ENCODE results near the gene CNTNAP5.

CNTNAP5 gene

DNA sequence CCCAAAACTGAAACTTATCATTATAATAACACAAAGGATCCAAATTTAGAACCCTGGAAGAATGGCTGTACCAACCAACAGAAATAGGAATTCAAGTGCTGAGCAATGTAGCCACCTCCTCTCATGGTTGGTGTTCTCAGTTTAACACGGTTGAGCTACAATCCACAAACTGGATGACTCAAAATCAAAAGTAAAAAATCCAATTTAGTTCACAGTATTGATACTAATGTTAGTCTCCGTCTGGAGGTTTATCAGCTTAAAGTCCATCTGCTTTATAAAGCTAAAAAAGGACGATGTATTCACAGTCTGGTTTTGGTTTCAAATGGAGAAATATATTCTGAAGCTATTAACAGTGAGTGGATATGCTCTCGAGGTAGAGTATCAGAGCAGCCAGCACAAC lies 40.5 kb downstream of the CNTNAP5 start:
- DNase-seq = no peak

DNA sequence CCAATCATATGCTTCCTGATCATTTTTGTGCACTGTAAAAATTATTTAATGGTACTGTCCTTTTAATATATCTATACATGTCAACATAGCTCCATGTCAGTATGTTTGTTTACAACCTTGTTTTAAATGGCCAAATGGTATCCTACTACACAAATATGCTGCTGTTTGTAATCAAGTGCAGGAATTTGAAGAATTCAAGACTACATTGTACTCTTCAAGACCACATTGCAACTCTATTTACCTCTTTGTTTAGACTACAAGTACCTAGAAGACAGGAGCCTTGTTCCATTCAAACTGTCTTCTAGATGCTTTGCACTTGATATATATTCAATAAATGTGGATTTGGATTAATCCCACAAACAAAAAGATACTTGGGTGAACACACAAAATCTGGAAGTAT lies 41.7 kb downstream of the CNTNAP5 start:
- DNase-seq = no peak

DNA sequence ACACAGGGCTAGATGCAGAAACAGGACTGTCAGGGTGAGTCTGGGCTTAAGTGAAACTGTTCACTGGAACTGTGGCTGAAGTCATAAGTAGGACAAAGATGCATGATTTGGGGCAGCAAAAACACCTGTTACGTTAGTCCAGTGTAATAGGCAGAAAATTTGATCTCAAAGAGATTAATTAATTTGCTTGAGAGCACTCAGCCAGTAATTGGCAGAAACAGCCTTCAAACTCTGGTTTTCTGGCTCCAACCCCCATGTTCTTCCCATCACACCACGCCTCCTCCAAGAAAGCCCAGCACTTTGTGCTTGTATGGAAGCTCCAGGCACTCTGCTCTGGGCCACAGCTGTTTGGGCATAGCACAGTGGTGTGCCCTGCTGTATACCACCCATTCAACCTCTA lies 54.0 kb downstream of the CNTNAP5 start:
- no peak for DNase-seq

DNA sequence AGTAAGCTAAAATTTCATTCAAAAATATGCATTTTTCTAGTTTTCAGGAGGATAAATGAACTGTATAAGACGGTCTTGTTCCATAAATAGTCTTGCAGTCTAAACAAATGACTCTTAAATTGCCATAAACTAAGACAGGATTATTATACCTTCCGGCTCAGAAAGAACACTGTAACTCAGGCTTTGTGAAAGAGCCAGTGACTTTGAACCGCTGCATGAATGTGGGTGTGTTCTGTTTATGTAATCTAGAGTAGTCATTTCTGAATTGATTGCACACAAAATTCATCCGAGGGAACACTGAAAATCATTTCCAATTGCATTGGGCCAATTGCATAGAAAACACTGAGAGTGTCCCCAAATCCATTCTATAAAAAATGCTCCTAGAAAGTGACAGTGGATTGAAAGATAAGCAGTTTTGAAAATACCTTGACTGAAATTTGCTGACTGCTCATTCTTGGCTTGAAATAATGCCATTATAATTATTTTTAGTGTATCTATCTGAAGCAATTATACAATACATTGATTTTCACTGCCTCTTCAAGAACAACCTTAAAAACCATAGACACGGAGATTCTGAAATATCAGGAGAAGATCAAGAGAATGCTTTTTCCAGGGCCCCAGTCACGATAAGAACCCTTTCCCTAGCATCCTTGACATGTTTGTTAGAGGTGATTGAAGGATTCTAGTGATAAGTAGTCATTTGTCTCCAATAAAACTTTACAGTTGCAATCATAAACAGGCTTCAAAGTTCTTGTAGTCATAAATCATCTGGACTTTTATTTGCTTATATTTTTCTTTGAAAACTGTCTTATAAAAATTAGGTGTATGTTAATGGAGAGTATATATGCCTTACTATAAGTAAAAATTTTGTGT lies 55.4 kb downstream of the CNTNAP5 start:
- no peak for DNase-seq

DNA sequence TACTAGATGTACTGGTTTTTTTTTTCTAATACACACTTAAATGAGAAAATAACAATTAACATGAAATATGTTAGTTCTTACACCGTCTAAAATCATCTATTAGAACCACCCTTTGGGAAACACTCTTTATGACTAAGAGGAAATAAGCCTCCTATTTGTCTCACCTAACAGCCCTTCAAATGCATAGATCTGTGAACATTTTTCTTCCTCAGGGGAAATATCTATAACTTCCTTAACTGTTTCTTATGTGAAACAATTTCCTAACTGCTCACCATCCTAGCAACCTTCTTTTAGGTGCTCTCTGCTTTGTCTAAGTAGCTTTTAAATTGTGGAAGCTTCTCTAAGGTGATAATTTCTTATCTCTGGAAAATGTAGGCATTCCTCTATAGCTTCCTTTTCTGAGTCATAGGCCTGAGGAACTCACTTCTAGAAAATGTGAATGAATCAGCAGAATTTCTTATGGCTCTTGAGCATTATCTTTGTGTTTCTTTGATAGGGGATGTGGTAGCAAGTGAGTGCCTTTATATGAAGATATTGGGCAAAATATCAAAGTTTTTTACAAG lies 56.1 kb downstream of the CNTNAP5 start:
- DNase-seq = no peak

DNA sequence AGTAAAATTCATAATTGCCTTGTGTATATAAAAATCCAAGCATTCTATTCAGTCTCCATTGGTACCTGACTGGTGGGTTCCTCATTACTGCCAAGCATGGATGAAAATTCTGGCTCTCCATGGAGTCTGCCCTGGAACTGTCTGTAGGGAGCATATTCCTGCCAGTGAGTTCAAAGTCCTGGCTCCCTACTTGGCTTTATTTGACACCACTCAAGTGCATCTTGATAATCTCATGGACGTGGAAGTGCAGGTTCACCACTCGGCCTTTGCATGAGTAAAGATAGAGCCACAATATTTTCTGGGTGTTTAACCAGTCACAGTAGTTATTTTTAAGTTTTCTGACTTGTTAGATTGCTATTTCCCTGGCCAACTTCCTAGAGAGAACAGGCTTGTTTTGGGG lies 63.5 kb downstream of the CNTNAP5 start:
- no peak for DNase-seq

DNA sequence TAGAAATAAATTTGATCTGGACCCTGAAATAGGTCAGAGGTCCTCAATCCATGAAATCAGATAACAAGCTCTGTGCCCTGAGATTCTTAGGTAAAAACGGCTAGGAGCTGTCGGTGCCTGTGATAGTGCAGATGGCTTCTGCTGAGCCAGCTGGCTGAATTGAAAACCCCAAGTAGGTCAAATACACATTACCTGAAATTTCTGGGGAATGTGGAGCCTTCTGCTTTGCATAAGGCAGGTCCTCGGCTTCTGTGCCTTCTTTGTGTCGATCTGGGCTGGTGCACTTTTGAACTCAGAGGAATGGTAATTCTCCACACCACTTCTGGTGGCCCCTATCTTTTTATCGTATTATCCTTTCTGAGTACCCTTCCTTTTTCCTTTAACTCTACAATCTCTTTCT lies 66.6 kb downstream of the CNTNAP5 start:
- no peak for DNase-seq

DNA sequence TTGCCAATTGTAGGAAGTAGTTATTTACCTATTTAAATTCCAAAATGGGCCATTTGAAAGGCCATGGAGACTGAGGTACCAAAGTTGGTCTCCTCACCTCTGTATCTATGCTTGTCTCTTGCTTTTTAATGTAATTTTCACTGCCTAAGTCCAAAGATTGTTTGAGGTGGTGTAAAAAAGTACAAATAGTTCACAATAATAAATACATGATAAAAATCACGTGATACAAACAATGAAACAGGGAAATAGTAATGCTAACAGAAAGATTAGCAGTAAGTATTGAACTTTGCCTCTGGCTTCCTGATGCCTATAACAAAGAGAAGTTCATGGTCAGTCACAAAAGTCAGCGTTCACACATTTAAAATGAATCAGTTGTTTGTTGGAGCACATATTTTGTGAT lies 67.6 kb downstream of the CNTNAP5 start:
- no peak for DNase-seq

DNA sequence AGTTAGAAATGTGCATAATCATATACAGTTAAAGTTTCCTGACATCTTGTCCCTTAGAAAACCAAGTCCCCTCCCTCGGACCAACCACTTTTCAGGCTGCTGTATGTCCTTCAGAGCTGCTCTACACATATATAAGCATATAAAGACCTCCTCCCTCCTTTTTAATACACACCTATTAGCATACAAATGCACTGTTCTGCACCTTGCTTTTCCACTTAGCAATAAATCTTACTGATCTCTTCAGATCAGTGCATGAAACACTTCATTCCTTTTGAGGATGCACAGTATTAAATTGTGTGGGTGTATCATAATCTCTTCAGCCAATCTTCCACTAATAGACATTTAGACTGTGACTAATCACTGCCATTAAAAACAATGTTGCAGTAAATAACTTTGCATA lies 79.8 kb downstream of the CNTNAP5 start:
- DNase-seq = no peak

DNA sequence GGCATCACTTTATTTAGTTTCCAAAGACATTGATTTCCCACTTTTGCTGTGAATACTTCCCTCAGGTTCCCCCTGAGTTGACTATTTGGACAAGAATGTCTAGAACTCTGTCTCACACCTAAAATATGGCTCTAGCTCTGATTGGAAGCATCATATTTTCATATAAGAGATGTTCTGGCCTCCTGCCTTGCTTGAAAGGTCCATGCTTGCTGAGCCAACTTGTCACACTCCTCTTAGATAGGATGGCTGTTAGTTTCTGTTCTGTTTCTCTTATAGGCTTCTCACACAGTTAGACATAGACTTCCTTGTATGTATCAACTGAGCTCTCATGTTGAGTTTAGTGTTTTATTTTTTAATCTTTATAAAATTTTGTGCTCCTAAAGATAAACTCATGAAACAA lies 87.1 kb downstream of the CNTNAP5 start:
- DNase-seq = no peak

DNA sequence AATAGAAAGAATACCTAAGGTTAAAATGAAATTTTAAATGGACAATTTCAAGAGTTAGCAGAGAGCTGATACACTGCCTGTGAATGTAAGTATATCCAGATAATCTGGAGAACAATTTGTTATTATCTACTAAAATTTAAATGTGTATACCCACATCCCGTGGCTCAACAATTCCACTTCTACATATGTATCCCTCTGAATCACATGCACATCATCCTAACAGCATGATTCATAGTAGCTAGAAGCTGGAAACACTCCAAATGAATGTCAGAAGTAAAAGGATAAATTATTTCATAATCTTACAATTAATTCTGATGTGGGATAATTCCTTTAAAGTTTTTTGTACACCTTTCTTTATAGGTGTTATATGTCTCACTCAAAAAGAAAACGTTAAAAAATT lies 87.9 kb downstream of the CNTNAP5 start:
- no peak for DNase-seq

DNA sequence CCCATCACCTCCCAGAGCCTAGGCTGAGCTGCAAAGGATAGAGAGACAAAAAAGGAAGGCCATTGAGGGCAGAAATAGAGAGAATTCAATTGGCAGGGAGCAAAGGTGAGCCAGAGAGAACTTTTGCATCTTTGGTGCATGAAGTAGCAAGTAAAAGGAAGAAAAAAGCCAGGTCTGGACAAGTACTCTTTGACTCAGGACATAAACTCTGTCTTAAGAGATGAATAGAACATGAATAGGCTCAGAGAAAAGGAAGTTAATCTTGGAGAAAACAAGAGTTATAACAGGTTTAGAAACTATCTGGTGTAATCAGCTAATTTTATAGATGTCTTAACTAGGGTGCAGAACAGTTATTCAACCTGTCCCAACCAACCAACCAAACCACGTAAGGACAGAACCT lies 95.2 kb downstream of the CNTNAP5 start:
- no peak for DNase-seq

DNA sequence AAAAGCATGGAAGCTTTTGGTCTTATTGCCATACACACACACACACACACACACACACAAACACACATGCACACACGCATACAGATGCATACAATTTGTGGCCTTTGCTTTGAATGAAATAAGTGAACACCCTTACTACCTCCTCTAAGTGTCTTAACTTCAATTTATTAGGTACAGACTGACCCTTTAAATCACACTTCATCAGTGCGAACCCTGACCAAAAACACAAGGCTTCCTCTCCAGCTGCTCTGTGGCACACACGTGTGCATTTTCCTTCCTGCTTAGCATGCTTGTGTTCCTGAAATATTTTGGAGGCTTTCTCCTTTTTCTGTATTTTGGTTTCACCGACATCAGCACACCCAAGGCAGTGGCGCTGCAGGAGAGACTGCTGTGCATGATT lies 96.0 kb downstream of the CNTNAP5 start:
- DNase-seq = no peak

DNA sequence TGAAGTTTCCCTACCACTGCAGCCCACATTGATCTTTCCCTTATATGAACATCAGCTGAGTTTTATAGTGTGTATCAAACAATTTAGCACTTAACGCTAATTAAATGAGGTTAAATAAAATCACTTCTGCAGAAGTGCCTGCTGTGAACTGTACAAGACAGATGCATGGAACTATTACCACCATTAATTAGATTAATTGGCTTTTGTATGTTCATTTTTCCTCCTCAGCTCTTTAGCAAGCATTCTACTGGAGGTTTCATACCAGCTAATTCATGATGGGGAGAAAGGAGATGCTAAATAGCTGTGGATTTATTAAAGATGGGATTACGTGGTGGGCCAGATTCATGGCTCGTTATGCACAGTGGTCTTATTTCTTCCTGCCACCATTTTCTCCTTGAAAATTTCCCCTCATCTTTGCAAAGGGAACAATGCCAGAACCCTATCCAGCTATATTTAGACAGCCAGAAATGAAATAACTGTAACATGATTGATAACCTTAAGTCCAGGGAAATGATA lies 96.7 kb downstream of the CNTNAP5 start:
- DNase-seq = no peak

DNA sequence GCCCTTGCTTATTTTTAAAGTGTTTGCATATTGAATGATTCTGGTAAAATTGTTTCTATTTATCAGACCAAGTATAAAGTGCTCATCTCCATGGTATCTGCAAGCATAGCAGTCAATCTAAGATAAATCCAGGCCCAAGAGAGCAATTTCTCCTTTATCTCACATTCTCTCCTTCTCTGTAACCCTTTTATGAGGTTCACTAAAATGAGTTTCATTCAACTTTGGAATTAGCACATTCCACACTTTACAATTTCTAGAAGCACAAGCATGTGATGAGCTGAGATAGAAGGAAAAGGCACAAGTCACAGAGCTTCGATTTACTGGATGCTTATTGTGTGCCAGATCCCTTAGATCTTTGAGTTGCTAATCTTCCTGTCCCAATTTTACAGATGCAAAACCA lies 97.3 kb downstream of the CNTNAP5 start:
- no peak for DNase-seq

DNA sequence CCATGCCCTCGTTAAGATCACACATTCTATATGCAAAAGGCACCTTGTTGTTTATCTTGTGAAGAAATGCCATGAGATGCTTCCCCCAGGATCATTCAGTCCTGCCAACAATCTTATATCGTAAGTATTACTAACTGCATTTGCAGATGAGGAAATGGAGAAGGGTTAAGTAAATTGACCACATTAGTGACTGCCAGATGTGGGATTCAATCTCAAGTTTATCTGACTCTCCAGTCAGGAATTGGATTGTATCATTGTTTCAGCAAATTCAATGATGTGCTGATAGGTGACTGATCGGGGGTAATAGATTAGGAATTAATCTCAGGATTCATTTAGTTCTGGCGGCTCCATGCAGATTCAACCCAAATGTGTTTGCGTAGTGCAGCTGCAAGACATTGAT lies 106.2 kb downstream of the CNTNAP5 start:
- no peak for DNase-seq

DNA sequence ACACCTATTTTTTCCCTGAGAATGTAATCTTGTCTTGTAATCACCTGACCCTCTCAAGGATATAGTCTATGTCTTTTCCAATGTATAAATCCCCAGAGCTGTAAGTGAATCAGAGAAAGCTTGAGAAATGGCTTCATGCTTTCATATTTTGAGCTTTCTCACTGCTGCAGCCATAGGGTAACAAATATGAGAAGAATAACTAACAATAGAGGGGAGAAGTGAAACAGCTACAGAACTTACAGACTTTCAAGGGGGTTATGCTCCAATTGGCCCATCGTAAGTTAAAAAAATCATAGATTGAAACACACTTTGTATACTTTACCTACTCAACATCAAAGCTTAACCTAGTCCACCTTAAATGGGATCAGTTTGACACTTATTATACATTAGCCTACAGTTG lies 111.0 kb downstream of the CNTNAP5 start:
- DNase-seq = no peak

DNA sequence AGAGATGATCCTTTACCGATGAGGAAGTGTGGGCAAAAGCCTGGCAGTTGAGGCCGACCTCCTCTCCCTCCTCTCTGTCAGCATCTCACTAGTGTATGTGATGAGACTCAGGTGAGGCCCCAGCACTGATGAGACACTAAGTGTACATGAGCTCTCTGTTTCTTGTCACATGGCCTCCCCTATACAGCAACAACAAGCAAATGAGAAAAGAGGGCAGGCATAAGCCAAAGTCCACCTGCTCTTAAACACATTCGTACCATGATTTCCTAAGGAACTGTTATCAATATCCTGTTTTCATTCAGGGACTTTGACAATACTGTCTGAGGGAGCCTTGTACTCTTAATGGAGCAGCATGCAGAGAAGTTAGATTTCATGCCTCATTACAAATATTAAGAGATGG lies 113.0 kb downstream of the CNTNAP5 start:
- DNase-seq = no peak

DNA sequence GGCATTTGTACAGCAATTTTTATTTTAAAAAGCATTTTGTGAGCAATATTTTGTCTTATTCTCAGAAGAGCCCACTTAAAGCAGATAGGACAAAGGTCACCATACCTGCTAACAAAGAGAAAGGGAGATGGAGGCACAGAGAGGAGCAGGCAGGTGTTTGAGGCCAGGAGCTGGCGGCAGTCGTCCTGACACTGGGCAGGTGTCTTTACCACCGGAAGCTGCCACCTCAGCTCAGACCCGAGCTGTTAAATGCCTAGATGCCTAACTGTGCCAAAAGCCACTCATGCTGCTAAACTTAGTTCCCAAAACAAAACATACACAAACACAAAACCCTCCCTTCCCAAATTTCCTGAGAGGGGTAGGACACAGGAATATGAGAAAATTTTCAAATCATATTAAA lies 120.9 kb downstream of the CNTNAP5 start:
- DNase-seq = no peak

DNA sequence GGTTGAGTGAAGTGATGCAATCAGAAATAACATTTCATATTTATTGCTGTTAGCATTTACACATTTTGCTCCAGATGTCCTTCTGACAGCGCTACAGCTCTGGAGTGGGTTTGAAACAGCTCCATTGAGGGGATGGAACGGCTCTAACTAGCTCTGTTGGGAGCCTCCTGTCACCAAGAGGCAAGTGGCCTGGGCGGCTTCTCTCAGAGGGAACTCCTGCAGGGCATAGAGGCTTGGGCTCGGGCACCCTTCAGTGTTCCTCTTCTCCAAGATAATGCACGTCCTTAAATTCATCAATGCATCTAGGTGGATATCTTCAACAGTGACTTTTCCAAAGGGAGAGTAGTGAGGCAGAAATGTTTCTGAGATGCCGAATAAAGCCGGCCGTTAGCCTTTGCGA lies 122.5 kb downstream of the CNTNAP5 start:
- no peak for DNase-seq

DNA sequence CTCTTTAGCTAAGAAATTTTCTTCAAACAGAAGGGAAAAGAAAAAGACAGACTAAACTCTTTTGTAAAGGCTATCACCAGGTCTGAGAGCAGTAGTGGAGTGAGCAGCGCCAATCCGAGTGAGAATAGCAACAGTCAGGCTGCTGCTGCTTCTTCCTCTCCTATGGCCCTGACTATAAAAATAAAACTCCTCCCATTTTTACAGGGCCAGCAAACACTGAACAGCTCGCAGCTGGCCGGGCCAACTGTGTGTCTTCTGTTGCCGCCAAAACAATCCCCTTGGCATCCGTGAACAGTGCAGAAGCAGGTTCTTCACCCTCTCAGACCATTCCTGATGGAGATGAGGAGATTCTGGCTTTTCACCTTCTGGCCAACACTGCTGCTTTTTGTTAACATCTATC lies 124.5 kb downstream of the CNTNAP5 start:
- DNase-seq = no peak

DNA sequence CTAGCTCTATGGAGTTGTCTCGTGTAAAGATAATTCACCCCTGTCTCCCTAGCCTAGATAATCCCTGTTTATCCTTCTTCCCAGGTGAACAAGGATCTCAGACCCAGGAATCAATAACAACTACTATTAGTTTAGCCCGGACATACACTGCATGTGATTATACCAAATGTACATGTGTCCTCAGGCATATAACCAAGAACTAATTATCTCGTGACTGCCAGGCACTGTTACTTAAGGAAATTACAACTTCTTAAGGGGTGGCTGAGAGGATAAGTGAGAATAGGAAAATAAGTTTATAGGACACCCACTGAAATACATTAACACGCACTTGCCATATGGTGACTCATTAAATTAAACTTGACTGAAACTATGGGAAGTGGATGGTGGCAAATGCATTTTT lies 126.6 kb downstream of the CNTNAP5 start:
- no peak for DNase-seq

DNA sequence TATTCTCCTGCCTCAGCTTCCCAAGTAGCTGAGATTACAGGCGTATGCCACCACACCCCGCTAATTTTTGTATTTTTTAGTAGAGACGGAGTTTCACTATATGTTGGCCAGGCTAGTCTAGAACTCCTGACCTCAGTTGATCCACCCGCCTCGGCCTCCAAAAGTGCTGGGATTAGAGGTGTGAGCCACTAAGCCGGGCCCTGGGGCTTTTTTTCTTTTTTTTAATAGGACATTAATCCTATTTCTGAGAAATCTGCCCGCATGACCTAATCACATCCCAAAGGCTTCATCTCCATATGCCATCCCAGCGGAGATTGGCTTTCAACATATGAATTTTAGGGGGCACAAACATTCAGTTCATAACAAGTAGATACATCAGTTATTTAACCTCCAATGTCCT lies 128.6 kb downstream of the CNTNAP5 start:
- DNase-seq = no peak

DNA sequence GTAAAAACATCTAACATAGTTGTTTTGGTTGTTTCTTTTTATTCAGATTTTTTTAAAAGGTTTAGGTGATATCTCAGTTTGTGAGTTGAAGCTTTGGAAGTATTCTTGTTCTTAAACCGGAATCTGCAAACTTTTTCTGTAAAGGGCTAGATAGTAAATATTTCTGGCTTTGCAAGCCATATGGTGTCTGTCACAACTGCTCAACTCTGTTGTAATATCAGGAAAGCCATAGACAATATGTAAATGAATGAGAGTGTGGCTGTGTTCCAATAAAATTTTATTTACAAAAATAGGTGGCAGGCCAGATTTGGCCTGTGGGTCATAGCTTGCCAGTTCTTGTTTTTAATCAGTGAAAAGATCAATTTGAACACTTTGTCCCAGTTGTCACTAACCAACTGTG lies 134.1 kb downstream of the CNTNAP5 start:
- DNase-seq = no peak

DNA sequence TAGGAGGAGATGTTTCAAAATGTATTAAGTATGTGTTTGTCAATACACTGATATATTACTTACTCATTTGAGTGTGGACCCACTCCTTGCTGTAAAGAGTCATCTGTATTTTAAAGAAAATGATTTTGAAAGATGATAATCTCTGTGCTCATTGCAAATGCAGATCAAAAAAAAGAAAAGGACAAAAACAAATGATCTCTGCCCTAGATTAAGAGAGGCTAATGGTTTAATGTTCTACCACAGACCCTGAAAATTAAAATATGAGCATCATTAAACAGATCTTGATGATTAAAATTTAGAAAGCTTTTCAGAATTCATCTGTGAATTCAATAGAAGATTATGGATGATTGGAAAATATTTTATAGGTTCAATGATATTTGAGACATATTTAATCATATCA lies 136.5 kb downstream of the CNTNAP5 start:
- DNase-seq = no peak
